K562 (cell line): Measurements from ENCODE around the gene B3GAT2. TPM values are rescaled to one million over a fixed set of nuclear protein-coding genes. Genes with fewer than 3 reads are reported as not detected.

ENCODE experiments used
- ATAC-seq: fragments of 200-7000 bp; cut with Tn5 transposase; 3 replicates; pipeline ENCODE4 v1.9.1; 2020; ENCODE audit warnings: moderate library complexity
- BruUV-seq: library from RNA; stranded (reverse); fragments of 400-500 nt; replicated peaks from 2 replicates; lab custom pipeline; 2021; lab: Mats Ljungman, UMichigan
- CTCF ChIA-PET: fragments of 300-600 bp; formaldehyde crosslinking; extraction: SDS; loops from one replicate; lab custom pipeline; 2021; ENCODE audit warnings: low intra/inter-chr PET ratio; lab: Yijun Ruan, JAX
- POLR2A ChIA-PET: fragments of 300-600, 350-650 bp; sonication (Branson Sonifier 250); formaldehyde crosslinking; extraction: SDS; loops from one replicate; lab custom pipeline; 2021; ENCODE audit warnings: antibody characterized with exemption, inconsistent platforms; lab: Yijun Ruan, JAX
- DNase-seq, 4 experiments: peaks; one replicate each; pipeline versions ENCODE4 v3.0.0 to v3.0.0-alpha.2; 2011 to 2018; ENCODE audit warnings: low spot score in 3 of 4, mixed read lengths in 3 of 4; ENCODE audit errors: extremely low read depth in 1 of 4
- FAIRE-seq: peaks from 2 replicates; lab custom pipeline; 2011; peaks lifted over from hg19 to GRCh38; lab: Jason Lieb, UNC
- H2AFZ ChIP-seq: 2 replicates; pipeline ENCODE4 v1.6.0; 2011; ENCODE audit warnings: low read depth, low read length, control low read depth, inconsistent platforms
- H3K27ac ChIP-seq: fragments of 200-600 bp; 3 replicates; pipeline ENCODE4 v1.8.0; 2011; ENCODE audit warnings: low read depth, mild to moderate bottlenecking, control low read depth, inconsistent platforms, low read length, moderate library complexity, mixed read lengths; ENCODE audit errors: extremely low read depth
- H3K27me3 ChIP-seq, 2 experiments: fragments of 300-600 bp in 1 of 2; 2 replicates in 1 of 2; 3 replicates in 1 of 2; pipeline versions ENCODE4 v1.6.0 to v1.8.0; 2011; ENCODE audit warnings: inconsistent platforms in 2 of 2, low read length in 2 of 2, mild to moderate bottlenecking in 1 of 2, mixed read lengths in 1 of 2, moderate library complexity in 1 of 2; ENCODE audit not compliant: control insufficient read depth in 2 of 2, insufficient read depth in 2 of 2
- H3K36me3 ChIP-seq: fragments of 300-600 bp; 3 replicates; pipeline ENCODE4 v1.8.0; 2011; ENCODE audit warnings: mild to moderate bottlenecking, low read length, inconsistent platforms; ENCODE audit not compliant: control insufficient read depth, insufficient read depth
- H3K4me1 ChIP-seq, 2 experiments: fragments of 200-600 bp in 1 of 2; replicated peaks in 1 of 2; 2 replicates in 1 of 2; 3 replicates in 1 of 2; pipeline versions ENCODE4 v1.5.1 to v1.8.0; 2011; ENCODE audit warnings: inconsistent platforms in 2 of 2, low read length in 2 of 2, mild to moderate bottlenecking in 1 of 2, mixed read lengths in 1 of 2, moderate library complexity in 1 of 2; ENCODE audit not compliant: control insufficient read depth in 2 of 2, insufficient read depth in 2 of 2
- H3K4me2 ChIP-seq: 2 replicates; pipeline ENCODE4 v1.6.1; 2011; ENCODE audit warnings: low read length, control low read depth, inconsistent platforms, mixed read lengths; ENCODE audit not compliant: insufficient read depth
- H3K4me3 ChIP-seq: fragments of 200-600 bp; sonication (generic), shearing (Covaris generic); 2 replicates; pipeline ENCODE4 v1.5.1; 2016; ENCODE audit warnings: control low read depth, inconsistent platforms
- H3K79me2 ChIP-seq: fragments of 200-600 bp; 3 replicates; pipeline ENCODE4 v1.8.0; 2011; ENCODE audit warnings: low read length, inconsistent platforms; ENCODE audit not compliant: control insufficient read depth, insufficient read depth
- H3K9ac ChIP-seq, 2 experiments: 2 replicates each; pipeline versions ENCODE4 v1.6.0 to v1.6.1; 2011; ENCODE audit warnings: low read depth in 2 of 2, low read length in 2 of 2, control low read depth in 1 of 2, inconsistent platforms in 1 of 2, mild to moderate bottlenecking in 1 of 2, mixed read lengths in 1 of 2; ENCODE audit not compliant: insufficient read depth in 1 of 2
- H3K9me1 ChIP-seq: one replicate; pipeline ENCODE4 v1.6.0; 2011; ENCODE audit warnings: inconsistent platforms, mild to moderate bottlenecking, low read length, moderate library complexity; ENCODE audit not compliant: control insufficient read depth, insufficient read depth
- H3K9me3 ChIP-seq: replicated peaks from 2 replicates; pipeline ENCODE4 v1.5.1; 2011; ENCODE audit warnings: low read depth, low read length, inconsistent platforms; ENCODE audit not compliant: control insufficient read depth, insufficient read depth
- H4K20me1 ChIP-seq: replicated peaks from 2 replicates; pipeline ENCODE4 v1.6.1; 2011; ENCODE audit warnings: low read length, inconsistent platforms, mixed read lengths; ENCODE audit not compliant: control insufficient read depth, insufficient read depth
- C11orf30 ChIP-seq: fragments of 450-650 bp; IDR thresholded peaks from 2 replicates; pipeline ENCODE4 v1.6.1; 2016; ENCODE audit warnings: low read depth, mild to moderate bottlenecking
- CBX1 ChIP-seq: sonication (generic); IDR thresholded peaks from 2 replicates; pipeline ENCODE4 v1.6.1; 2016; ENCODE audit warnings: antibody characterized with exemption, low read depth, mild to moderate bottlenecking
- ETV5 ChIP-seq: sonication (generic); formaldehyde crosslinking; IDR thresholded peaks from 2 replicates; pipeline ENCODE4 v1.4.0; 2020; ENCODE audit warnings: low read depth, mild to moderate bottlenecking, missing genetic modification reagents
- FOXP1 ChIP-seq: sonication (generic); formaldehyde crosslinking; IDR thresholded peaks from 2 replicates; pipeline ENCODE4 v1.8.0; 2022; ENCODE audit warnings: mild to moderate bottlenecking, missing genetic modification reagents
- ID3 ChIP-seq, 2 experiments: fragments of 250-450 bp in 1 of 2; fragments of 450-650 bp in 1 of 2; sonication (Bioruptor Pico) in 1 of 2; IDR thresholded peaks; 2 replicates each; pipeline versions ENCODE4 v1.6.1 to v1.8.0; 2016 to 2021; ENCODE audit warnings: mild to moderate bottlenecking in 2 of 2, moderate library complexity in 2 of 2, missing compliant biosample characterization in 1 of 2, missing genetic modification characterization in 1 of 2
- IRF9 ChIP-seq: fragments of 450-650 bp; IDR thresholded peaks from 2 replicates; pipeline ENCODE4 v1.6.1; 2016; ENCODE audit warnings: missing biosample characterization, missing genetic modification characterization
- JUND ChIP-seq, 2 experiments: IDR thresholded peaks; 2 replicates in 1 of 2; 3 replicates in 1 of 2; pipeline ENCODE4 v1.6.1; 2011; ENCODE audit warnings: borderline replicate concordance in 2 of 2, low read depth in 2 of 2, low read length in 2 of 2, improper control_type of control experiment in 1 of 2, missing biosample characterization in 1 of 2, missing genetic modification characterization in 1 of 2, missing genetic modification reagents in 1 of 2
- MAFF ChIP-seq: IDR thresholded peaks from 2 replicates; pipeline ENCODE4 v1.6.1; 2012; ENCODE audit warnings: low read length, improper control_type of control experiment
- MAFG ChIP-seq: fragments of 450-650 bp; conservative IDR thresholded peaks from 2 replicates; pipeline ENCODE4 v1.6.1; 2016; ENCODE audit warnings: missing genetic modification characterization, missing compliant biosample characterization
- NCOR1 ChIP-seq: fragments of 450-650 bp; IDR thresholded peaks from 2 replicates; pipeline ENCODE4 v1.6.1; 2016; ENCODE audit warnings: mild to moderate bottlenecking, moderate library complexity
- NFE2L1 ChIP-seq: fragments of 450-650 bp; IDR thresholded peaks from 2 replicates; pipeline ENCODE4 v1.6.1; 2016; ENCODE audit warnings: missing genetic modification characterization, low read depth, mild to moderate bottlenecking, missing compliant biosample characterization, moderate library complexity, borderline replicate concordance
- NR2C1 ChIP-seq, 2 experiments: fragments of 450-650 bp; IDR thresholded peaks; 2 replicates each; pipeline ENCODE4 v1.6.1; 2017; ENCODE audit warnings: mild to moderate bottlenecking in 2 of 2, antibody characterized with exemption in 1 of 2, inconsistent platforms in 1 of 2, missing compliant biosample characterization in 1 of 2, missing genetic modification characterization in 1 of 2
- NR2C2 ChIP-seq, 2 experiments: fragments of 200-800 bp in 1 of 2; sonication (Bioruptor generic) in 1 of 2; sonication (generic) in 1 of 2; formaldehyde crosslinking in 1 of 2; IDR thresholded peaks; 2 replicates each; pipeline versions ENCODE4 v1.6.1 to v1.8.0; 2016 to 2022; ENCODE audit warnings: mild to moderate bottlenecking in 1 of 2, missing compliant biosample characterization in 1 of 2, missing genetic modification characterization in 1 of 2, missing genetic modification reagents in 1 of 2
- SMARCC2 ChIP-seq: fragments of 450-650 bp; IDR thresholded peaks from 2 replicates; pipeline ENCODE4 v1.6.1; 2017; ENCODE audit warnings: antibody characterized with exemption, moderate library complexity, mild to moderate bottlenecking, low read depth
- TAL1 ChIP-seq: fragments of 450-650 bp; IDR thresholded peaks from 2 replicates; pipeline ENCODE4 v1.6.1; 2016; ENCODE audit warnings: mild to moderate bottlenecking
- THRAP3 ChIP-seq: fragments of 450-650 bp; IDR thresholded peaks from 2 replicates; pipeline ENCODE4 v1.6.1; 2016; ENCODE audit warnings: mild to moderate bottlenecking, inconsistent platforms, borderline replicate concordance
- ZBTB12 ChIP-seq: fragments of 250-450 bp; sonication (Bioruptor Pico); IDR thresholded peaks from 2 replicates; pipeline ENCODE4 v1.4.0; 2020
- ZNF316 ChIP-seq: fragments of 450-650 bp; IDR thresholded peaks from 2 replicates; pipeline ENCODE4 v1.6.1; 2016
- WGBS: fragments of 100-300 bp; shearing (Covaris generic); methylation state at CpG from one replicate; pipeline ENCODE4 v1.1.6; 2016; ENCODE audit warnings: low coverage, mixed read lengths; ENCODE audit not compliant: insufficient coverage; ENCODE audit errors: missing lambda C conversion rate; 5-methylcytosine and 5-hydroxymethylcytosine counted together
- in situ Hi-C: fragments of 300-500 bp; cut with MboI; formaldehyde crosslinking; loops from 4 replicates; pipeline ENCODE4 v1.15.0; 2018; ENCODE audit warnings: inconsistent platforms, mixed read lengths
- intact Hi-C: fragments of 100-400 bp; cut with micrococcal nuclease; formaldehyde crosslinking; loops from 2 replicates; pipeline ENCODE4 v1.14.2; 2022
- polyA plus RNA-seq, 8 experiments: library from polyadenylated mRNA; depleted of rRNA in 4 of 8; stranded (reverse) in 5 of 8; unstranded in 3 of 8; fragments of >200 nt; fragmentation: Nextera tagmentation in 2 of 8; fragmentation: Illumina TruSeq in 1 of 8; extraction: Ambion mirVana in 2 of 8; extraction: Trizol in 1 of 8; gene quantifications; 2 replicates each; pipeline versions ENCODE4 v1.2.1 to v1.2.3, GENCODE V29; 2011 to 2014; ENCODE audit warnings: inconsistent platforms in 1 of 8, missing spikeins in 1 of 8
- total RNA-seq, 7 experiments: library from RNA; depleted of rRNA in 6 of 7; stranded (reverse); fragments of >200 nt in 6 of 7; fragmentation: Illumina TruSeq in 2 of 7; extraction: Trizol in 2 of 7; gene quantifications; 2 replicates each; pipeline versions ENCODE4 v1.2.1 to v1.2.3, GENCODE V29; 2011 to 2021; ENCODE audit warnings: low replicate concordance in 1 of 7

The B3GAT2 gene
- total and polyA plus RNA-seq, 9 of the 15 experiments (the other 6 are each of a cell fraction or from before 2014, with no cell fraction given) = 0.01 to 0.43 (median 0.04) TPM; not detected in 4

- in situ Hi-C loops = no loop called here
- CTCF ChIA-PET = interaction anchor here (0.6 kb wide), 2 partner anchors 32 to 104 kb away, joined by 4 read pairs; no protein-coding TSS in a partner anchor
Observed at GRCh38 chr6:70903665-70904452, 53.0 kb downstream of the B3GAT2 start.

More at GRCh38 chr6:70903665-70904452, 53.0 kb downstream of the B3GAT2 start:
- no peak overlapping the region for H2AFZ ChIP-seq
- no TSS peak for BruUV-seq
- intact Hi-C loops = no loop called here
- ATAC-seq = no peak
- H3K27me3 ChIP-seq = peaks cover 0 to 4% of the 10 kb centered on the region in 2 experiments; a peak in 2 of 5 replicates
- no peak overlapping the region for H3K9ac ChIP-seq
- WGBS = 2% methylated on average over 2 of the region's 2 CpGs
- no peak overlapping the region for H3K4me2 ChIP-seq
- H3K4me3 ChIP-seq = no peak overlapping the region
- POLR2A ChIA-PET = no interaction called here
- H3K9me3 ChIP-seq = no peaks in the 10 kb centered on the region
- H3K9me1 ChIP-seq = no peaks in the 10 kb centered on the region
- H3K4me1 ChIP-seq = no peaks in the 10 kb centered on the region
- no peaks in the 10 kb centered on the region for H4K20me1 ChIP-seq
- H3K36me3 ChIP-seq = no peaks in the 10 kb centered on the region
- TF ChIP-seq ZNF316 = peak; percentile 85
- no peak for TF ChIP-seq ZBTB12 (CRISPR knock-in tag)
- peak; percentile 75 for TF ChIP-seq MAFG (tag)
- no peak for TF ChIP-seq NR2C2 (CRISPR knock-in tag; IDR thresholded peaks at IDR 0.05)
- peak; percentile 80 for TF ChIP-seq NR2C2 (tag; IDR thresholded peaks at IDR 0.05)
- TF ChIP-seq NCOR1 = no peak
- peak; percentile 52; the same call in 1 of the 2 replicates for TF ChIP-seq NFE2L1
- TF ChIP-seq SMARCC2 = no peak
- TF ChIP-seq TAL1 = no peak
- TF ChIP-seq NR2C1 (IDR thresholded peaks at IDR 0.05) = peak; percentile 64
- peak; percentile 76 for TF ChIP-seq NR2C1 (tag; IDR thresholded peaks at IDR 0.05)
- TF ChIP-seq FOXP1 = no peak
- TF ChIP-seq ID3 (CRISPR knock-in tag; IDR thresholded peaks at IDR 0.05) = no peak
- no peak for TF ChIP-seq ID3 (tag; IDR thresholded peaks at IDR 0.05)
- TF ChIP-seq MAFF = peak; percentile 37; the same call in 1 of the 2 replicates
- TF ChIP-seq ETV5 (CRISPR knock-in tag) = no peak
- no peak for TF ChIP-seq THRAP3
- no peak for TF ChIP-seq CBX1
- peak; percentile 52 for TF ChIP-seq C11orf30
- no peak for TF ChIP-seq JUND (IDR thresholded peaks at IDR 0.05; ENCODE audit: borderline replicate concordance, low read depth, low read length)
- no peak for TF ChIP-seq JUND (tag; IDR thresholded peaks at IDR 0.05; ENCODE audit: borderline replicate concordance, low read depth, low read length)
- no peak for TF ChIP-seq IRF9
- TF ChIP-seq, all 486 proteins: peak for 7
- no peaks in the 10 kb centered on the region for H3K79me2 ChIP-seq
- FAIRE-seq (no peak), DNase-seq (peak in 1 of 4 experiments; percentile 12)
- no peak overlapping the region for H3K27ac ChIP-seq
